WTC11 (cell line): ENCODE results near the gene EME2. TPM values are rescaled to one million over a fixed set of nuclear protein-coding genes. Genes with fewer than 3 reads are reported as not detected.

Source experiments
- ATAC-seq: fragments of 200-7000 bp; cut with Tn5 transposase; 2 replicates; pipeline ENCODE4 v1.10.0; 2021; ENCODE audit warnings: mild to moderate bottlenecking, moderate library complexity
- CTCF ChIA-PET: fragments of 300-600 bp; sonication (Branson Sonifier 250); formaldehyde crosslinking; loops from one replicate; lab custom pipeline; 2021; ENCODE audit warnings: antibody characterized with exemption; lab: Charles Lee
- POLR2A ChIA-PET: fragments of 350-600 bp; sonication (Branson Sonifier 250); formaldehyde crosslinking; loops from one replicate; lab custom pipeline; 2021; ENCODE audit warnings: antibody characterized with exemption; lab: Charles Lee
- DNase-seq: peaks from one replicate; pipeline ENCODE4 v3.0.0; 2021; ENCODE audit warnings: low spot score
- H3K27ac Mint-ChIP-seq: 2 replicates; pipeline ENCODE4 v1.8.0; 2021; ENCODE audit warnings: mixed read lengths
- H3K27me3 Mint-ChIP-seq: 2 replicates; pipeline ENCODE4 v1.8.0; 2021; ENCODE audit warnings: low read depth, mild to moderate bottlenecking, moderate library complexity, mixed read lengths
- H3K36me3 Mint-ChIP-seq: 2 replicates; pipeline ENCODE4 v1.8.0; 2021; ENCODE audit warnings: mixed read lengths
- H3K4me1 Mint-ChIP-seq: 2 replicates; pipeline ENCODE4 v1.8.0; 2022; ENCODE audit warnings: mixed read lengths
- H3K4me3 Mint-ChIP-seq: 2 replicates; pipeline ENCODE4 v1.8.0; 2021; ENCODE audit warnings: mild to moderate bottlenecking, moderate library complexity, mixed read lengths
- H3K9me3 Mint-ChIP-seq: 2 replicates; pipeline ENCODE4 v1.8.0; 2021; ENCODE audit warnings: mixed read lengths
- ATF1 ChIP-seq: sonication (generic); formaldehyde crosslinking; IDR thresholded peaks from 2 replicates; pipeline ENCODE4 v1.8.1; 2023; ENCODE audit warnings: mild to moderate bottlenecking, moderate library complexity, missing genetic modification reagents
- ATF2 ChIP-seq: sonication (generic); formaldehyde crosslinking; IDR thresholded peaks from 2 replicates; pipeline ENCODE4 v1.8.1; 2022; ENCODE audit warnings: low read depth, missing genetic modification reagents, borderline replicate concordance
- EMX1 ChIP-seq: fragments of 250-450 bp; sonication (Bioruptor Pico); IDR thresholded peaks from 2 replicates; pipeline ENCODE4 v1.8.0; 2021; ENCODE audit warnings: mild to moderate bottlenecking
- ERG ChIP-seq: fragments of 250-450 bp; sonication (Bioruptor Pico); IDR thresholded peaks from 2 replicates; pipeline ENCODE4 v1.8.0; 2021; ENCODE audit warnings: mild to moderate bottlenecking
- GABPB1 ChIP-seq: sonication (generic); formaldehyde crosslinking; IDR thresholded peaks from 2 replicates; pipeline ENCODE4 v1.8.1; 2023; ENCODE audit warnings: mild to moderate bottlenecking, missing genetic modification reagents
- GRHL2 ChIP-seq: fragments of 250-450 bp; sonication (Bioruptor Pico); IDR thresholded peaks from 2 replicates; pipeline ENCODE4 v1.8.0; 2022; ENCODE audit warnings: mild to moderate bottlenecking, moderate library complexity; ENCODE audit not compliant: insufficient replicate concordance, severe bottlenecking
- HMGXB4 ChIP-seq: sonication (generic); formaldehyde crosslinking; IDR thresholded peaks from 2 replicates; pipeline ENCODE4 v1.8.1; 2023; ENCODE audit warnings: mild to moderate bottlenecking, moderate library complexity, missing genetic modification reagents
- IRF1 ChIP-seq: sonication (generic); formaldehyde crosslinking; IDR thresholded peaks from 2 replicates; pipeline ENCODE4 v1.8.0; 2023; ENCODE audit warnings: missing genetic modification reagents
- MLX ChIP-seq: sonication (generic); formaldehyde crosslinking; IDR thresholded peaks from 2 replicates; pipeline ENCODE4 v1.8.1; 2023; ENCODE audit warnings: mild to moderate bottlenecking, missing genetic modification reagents, moderate library complexity
- MXD4 ChIP-seq: fragments of 250-450 bp; sonication (Bioruptor Pico); IDR thresholded peaks from 2 replicates; pipeline ENCODE4 v1.8.0; 2021; ENCODE audit warnings: mild to moderate bottlenecking, moderate library complexity, borderline replicate concordance
- MYBL2 ChIP-seq: sonication (generic); formaldehyde crosslinking; IDR thresholded peaks from 2 replicates; pipeline ENCODE4 v1.8.1; 2023; ENCODE audit warnings: mild to moderate bottlenecking, moderate library complexity, missing genetic modification reagents
- NFE2L1 ChIP-seq: sonication (generic); formaldehyde crosslinking; IDR thresholded peaks from 2 replicates; pipeline ENCODE4 v1.8.1; 2023; ENCODE audit warnings: missing genetic modification reagents
- NR3C1 ChIP-seq: sonication (generic); formaldehyde crosslinking; conservative IDR thresholded peaks from 2 replicates; pipeline ENCODE4 v1.8.1; 2023; ENCODE audit warnings: low read depth, mild to moderate bottlenecking, missing genetic modification reagents
- SMAD3 ChIP-seq: sonication (generic); formaldehyde crosslinking; IDR thresholded peaks from 2 replicates; pipeline ENCODE4 v1.8.0; 2022; ENCODE audit warnings: missing genetic modification reagents, mild to moderate bottlenecking, borderline replicate concordance
- TP53 ChIP-seq: sonication (generic); formaldehyde crosslinking; IDR thresholded peaks from 2 replicates; pipeline ENCODE4 v1.8.1; 2023; ENCODE audit warnings: mild to moderate bottlenecking, missing genetic modification reagents
- ZBTB21 ChIP-seq: sonication (generic); formaldehyde crosslinking; IDR thresholded peaks from 2 replicates; pipeline ENCODE4 v1.8.1; 2023; ENCODE audit warnings: mild to moderate bottlenecking, missing genetic modification reagents, borderline replicate concordance
- ZBTB43 ChIP-seq: sonication (generic); formaldehyde crosslinking; IDR thresholded peaks from 2 replicates; pipeline ENCODE4 v1.8.1; 2023; ENCODE audit warnings: mild to moderate bottlenecking, missing genetic modification reagents
- ZNF263 ChIP-seq: sonication (generic); formaldehyde crosslinking; IDR thresholded peaks from 2 replicates; pipeline ENCODE4 v1.8.1; 2022; ENCODE audit warnings: low read depth, mild to moderate bottlenecking, moderate library complexity, missing genetic modification reagents
- ZNF671 ChIP-seq: fragments of 250-450 bp; sonication (Bioruptor Pico); IDR thresholded peaks from 2 replicates; pipeline ENCODE4 v1.8.0; 2021; ENCODE audit warnings: mild to moderate bottlenecking
- ZSCAN18 ChIP-seq: fragments of 250-450 bp; sonication (Bioruptor Pico); IDR thresholded peaks from 2 replicates; pipeline ENCODE4 v2.1.2; 2022; ENCODE audit warnings: mild to moderate bottlenecking, moderate library complexity
- total RNA-seq: library from RNA; stranded (reverse); gene quantifications from 3 replicates; pipeline ENCODE4 v1.2.3, GENCODE V29; 2021

The EME2 gene
- total RNA-seq, 1 experiment from 2014 or later, result 23.2 TPM

GRCh38 chr16:1790261-1790610 lies 17.6 kb downstream of the EME2 start (continued):
- no peak for TF ChIP-seq ZBTB21 (CRISPR knock-in tag)
- TF ChIP-seq MYBL2 (CRISPR knock-in tag), result no peak
- TF ChIP-seq ZNF671, result no peak
- TF ChIP-seq ZNF263 (CRISPR knock-in tag), result no peak
- no peak for TF ChIP-seq ATF1 (CRISPR knock-in tag)
- no peak for TF ChIP-seq ATF2 (CRISPR knock-in tag)
- no peak for TF ChIP-seq HMGXB4 (CRISPR knock-in tag)
- no peak for TF ChIP-seq SMAD3 (CRISPR knock-in tag)
- TF ChIP-seq, all 79 proteins: peak for 0

- Mint-ChIP-seq H3K9me3 (no peaks in the 10 kb centered on the region), H3K27ac (no peak overlapping the region), H3K27me3 (no peaks in the 10 kb centered on the region), H3K36me3 (peaks cover 5% of the 10 kb centered on the region), H3K4me3 (no peak overlapping the region), H3K4me1 (no peaks in the 10 kb centered on the region)
- no peak for TF ChIP-seq EMX1 (CRISPR knock-in tag)
- TF ChIP-seq GABPB1 (CRISPR knock-in tag), result no peak
- TF ChIP-seq ERG (CRISPR knock-in tag), result no peak
- TF ChIP-seq GRHL2 (CRISPR knock-in tag), result no peak
- no peak for TF ChIP-seq IRF1 (CRISPR knock-in tag)
- TF ChIP-seq ZSCAN18 (CRISPR knock-in tag), result no peak
- no peak for TF ChIP-seq ZBTB43
- TF ChIP-seq NFE2L1 (CRISPR knock-in tag), result no peak
- TF ChIP-seq NR3C1 (CRISPR knock-in tag), result no peak
- TF ChIP-seq TP53, result no peak
- TF ChIP-seq MXD4 (CRISPR knock-in tag), result no peak
- no peak for TF ChIP-seq MLX (CRISPR knock-in tag)
- no peak for ATAC-seq
- ChIA-PET POLR2A (no interaction called here), CTCF (no interaction called here)
- no peak for DNase-seq
These were observed 18.1 kb downstream of the EME2 start for GRCh38 chr16:1790611-1791255.
